Keratinocyte (primary cell): ENCODE data around the gene TTC38. TPM values are rescaled to one million over a fixed set of nuclear protein-coding genes. Genes with fewer than 3 reads are reported as not detected.
"Not testable (repeated sequence)": the region's sequence is repeated elsewhere in the genome, so short reads cannot be mapped to it uniquely, and the experiment has no call there.

ENCODE experiments used
- DNase-seq: peaks from one replicate; pipeline ENCODE4 v3.0.0-alpha.2; 2011; ENCODE audit warnings: low read depth, missing footprints, low spot score
- FAIRE-seq: peaks from 2 replicates; lab custom pipeline; 2011; peaks lifted over from hg19 to GRCh38; lab: Jason Lieb, UNC
- H2AFZ ChIP-seq: 2 replicates; pipeline ENCODE4 v1.6.0; 2012; ENCODE audit warnings: low read length, control low read depth, inconsistent platforms; ENCODE audit not compliant: control insufficient read depth
- H3K27ac ChIP-seq: 2 replicates; pipeline ENCODE4 v1.5.1; 2011; ENCODE audit warnings: low read length; ENCODE audit not compliant: control insufficient read depth, insufficient read depth
- H3K27me3 ChIP-seq: 3 replicates; pipeline ENCODE4 v1.6.0; 2011; ENCODE audit warnings: low read length; ENCODE audit not compliant: control insufficient read depth, insufficient read depth; ENCODE audit errors: extremely low read depth
- H3K36me3 ChIP-seq, 2 experiments: 2 replicates in 1 of 2; 3 replicates in 1 of 2; pipeline ENCODE4 v1.5.1; 2011; ENCODE audit warnings: low read length in 2 of 2, mild to moderate bottlenecking in 1 of 2; ENCODE audit not compliant: control insufficient read depth in 2 of 2, insufficient read depth in 2 of 2; ENCODE audit errors: extremely low read depth in 1 of 2
- H3K4me1 ChIP-seq: 3 replicates; pipeline ENCODE4 v1.5.1; 2011; ENCODE audit warnings: low read length; ENCODE audit not compliant: control insufficient read depth, insufficient read depth; ENCODE audit errors: extremely low read depth
- H3K4me2 ChIP-seq: 3 replicates; pipeline ENCODE4 v1.6.0; 2011; ENCODE audit warnings: low read depth, low read length; ENCODE audit not compliant: control insufficient read depth, insufficient read depth; ENCODE audit errors: extremely low read depth
- H3K4me3 ChIP-seq, 3 experiments: fragments of 200-600 bp in 1 of 3; sonication (generic) in 1 of 3; 2 replicates in 2 of 3; 3 replicates in 1 of 3; pipeline ENCODE4 v1.5.1; 2011 to 2016; ENCODE audit warnings: low read length in 3 of 3, mild to moderate bottlenecking in 3 of 3, control low read depth in 2 of 3, inconsistent platforms in 1 of 3, low read depth in 1 of 3, mixed read lengths in 1 of 3, mixed run types in 1 of 3, moderate library complexity in 1 of 3; ENCODE audit not compliant: control insufficient read depth in 2 of 3, insufficient read depth in 2 of 3; ENCODE audit errors: extremely low read depth in 1 of 3
- H3K79me2 ChIP-seq: 2 replicates; pipeline ENCODE4 v1.6.0; 2012; ENCODE audit warnings: low read length; ENCODE audit not compliant: control insufficient read depth, insufficient read depth
- H3K9ac ChIP-seq: 3 replicates; pipeline ENCODE4 v1.6.0; 2011; ENCODE audit warnings: low read length; ENCODE audit not compliant: control insufficient read depth, insufficient read depth; ENCODE audit errors: extremely low read depth
- H3K9me1 ChIP-seq: 3 replicates; pipeline ENCODE4 v1.6.0; 2011; ENCODE audit warnings: low read length; ENCODE audit not compliant: control insufficient read depth, insufficient read depth; ENCODE audit errors: extremely low read depth
- H3K9me3 ChIP-seq: 2 replicates; pipeline ENCODE4 v1.5.1; 2012; ENCODE audit warnings: low read depth, low read length; ENCODE audit not compliant: control insufficient read depth
- H4K20me1 ChIP-seq: 3 replicates; pipeline ENCODE4 v1.6.0; 2011; ENCODE audit warnings: low read length; ENCODE audit not compliant: control insufficient read depth, insufficient read depth; ENCODE audit errors: extremely low read depth
- CTCF ChIP-seq, 3 experiments: IDR thresholded peaks in 1 of 3; conservative IDR thresholded peaks in 1 of 3; optimal IDR thresholded peaks in 1 of 3; 2 replicates in 2 of 3; 3 replicates in 1 of 3; pipeline versions ENCODE3 to v1.5.1; 2011; ENCODE audit warnings: low read length in 3 of 3, mild to moderate bottlenecking in 3 of 3, moderate library complexity in 2 of 3, control low read depth in 1 of 3, inconsistent platforms in 1 of 3; ENCODE audit not compliant: insufficient read depth in 2 of 3; ENCODE audit errors: extremely low read depth in 1 of 3
- EZH2 ChIP-seq: IDR thresholded peaks from one replicate; pipeline ENCODE4 v1.6.1; 2012; ENCODE audit warnings: inconsistent platforms, mild to moderate bottlenecking, low read length, moderate library complexity
- dilution Hi-C: fragments of 300-500 bp; cut with MboI; formaldehyde crosslinking; loops from one replicate; pipeline ENCODE4 v1.7.0; 2020; ENCODE audit warnings: low sequenced_read_pairs; ENCODE audit not compliant: extremely low pct_ligation_motif_present
- polyA plus RNA-seq, 5 experiments: library from polyadenylated mRNA; depleted of rRNA in 3 of 5; stranded (reverse) in 3 of 5; stranded (forward) in 1 of 5; unstranded in 1 of 5; fragments of >200 nt; gene quantifications; 1 replicate in 1 of 5; 2 replicates in 3 of 5; 3 replicates in 1 of 5; pipeline versions ENCODE4 v1.2.1 to v1.2.3, GENCODE V29; 2011 to 2012; ENCODE audit warnings: missing spikeins in 2 of 5, low read depth in 1 of 5, low replicate concordance in 1 of 5

Gene TTC38
- polyA plus RNA-seq, 1 donor (not counting 4 experiments of a cell fraction or from before 2014, with no cell fraction given), result 11.4 TPM

DNA sequence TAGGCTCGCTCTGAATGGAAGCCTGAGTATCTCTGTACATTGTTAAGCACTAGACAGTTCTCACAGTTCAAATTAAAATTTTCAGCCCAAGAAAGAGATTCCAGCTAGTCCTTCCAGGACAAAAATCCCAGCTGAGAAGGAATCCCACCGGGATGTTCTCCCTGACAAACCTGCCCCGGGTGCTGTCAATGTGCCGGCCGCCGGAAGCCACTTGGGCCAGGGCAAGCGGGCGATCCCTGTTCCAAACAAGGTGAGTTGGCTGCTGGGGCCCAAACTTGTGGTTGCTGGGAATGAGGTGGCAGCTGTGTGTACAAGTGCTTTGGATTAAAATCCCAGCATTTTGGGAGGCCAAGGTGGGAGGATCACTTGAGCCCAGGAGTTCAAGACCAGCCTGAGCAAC lies 44.2 kb downstream of the TTC38 start:
- Histone ChIP-seq H3K36me3 (peaks cover 1 to 16% of the 10 kb centered on the region in 2 experiments), H3K9ac (no peak overlapping the region), H3K4me2 (no peak overlapping the region), H3K9me3 (no peaks in the 10 kb centered on the region), H3K79me2 (peaks cover 12% of the 10 kb centered on the region), H3K27ac (no peak overlapping the region), H3K4me3 (no peak overlapping the region), H4K20me1 (no peaks in the 10 kb centered on the region), H3K9me1 (no peaks in the 10 kb centered on the region), H2AFZ (no peak overlapping the region), H3K27me3 (no peaks in the 10 kb centered on the region), H3K4me1 (no peaks in the 10 kb centered on the region)
- no peak for DNase-seq
- FAIRE-seq, result no peak
- dilution Hi-C loops, result no loop called here
- TF ChIP-seq EZH2 (no peak), CTCF (optimal IDR thresholded peaks at IDR 0.05 in 1 of 3, IDR thresholded peaks at IDR 0.05 in 1 of 3, conservative IDR thresholded peaks at IDR 0.05 in 1 of 3; ENCODE audit: extremely low read depth in 1 of 3, insufficient read depth in 2 of 3, low read length in 3 of 3) (no peak)

GRCh38 chr22:46312848-46313247 lies 45.0 kb downstream of the TTC38 start:
- H3K27me3 ChIP-seq, H3K79me2 ChIP-seq, H3K4me3 ChIP-seq, DNase-seq, H3K4me1 ChIP-seq, H3K9me3 ChIP-seq, dilution Hi-C loops, FAIRE-seq, H3K4me2 ChIP-seq, H4K20me1 ChIP-seq, H2AFZ ChIP-seq, H3K9ac ChIP-seq, H3K27ac ChIP-seq, H3K9me1 ChIP-seq: not testable (repeated sequence)
- peaks cover 1 to 16% of the 10 kb centered on the region in 2 experiments for H3K36me3 ChIP-seq

- no peak for TF ChIP-seq CTCF (optimal IDR thresholded peaks at IDR 0.05 in 1 of 3, IDR thresholded peaks at IDR 0.05 in 1 of 3, conservative IDR thresholded peaks at IDR 0.05 in 1 of 3; ENCODE audit: extremely low read depth in 1 of 3, insufficient read depth in 2 of 3, low read length in 3 of 3)
- TF ChIP-seq EZH2, result no peak
- dilution Hi-C loops, result no loop called here
- no peak for FAIRE-seq
Observed at GRCh38 chr22:46315976-46316375, 48.2 kb downstream of the TTC38 start.

More at GRCh38 chr22:46315976-46316375, 48.2 kb downstream of the TTC38 start:
- H3K9me3 ChIP-seq, result no peaks in the 10 kb centered on the region
- H3K9me1 ChIP-seq, result no peaks in the 10 kb centered on the region
- no peak overlapping the region for H3K4me3 ChIP-seq
- peaks cover 4 to 18% of the 10 kb centered on the region in 2 experiments for H3K36me3 ChIP-seq
- H3K27ac ChIP-seq, result no peak overlapping the region
- H3K4me2 ChIP-seq, result no peak overlapping the region
- no peaks in the 10 kb centered on the region for H4K20me1 ChIP-seq
- H2AFZ ChIP-seq, result no peak overlapping the region
- H3K79me2 ChIP-seq, result peaks cover 5% of the 10 kb centered on the region
- H3K27me3 ChIP-seq, result no peaks in the 10 kb centered on the region
- H3K9ac ChIP-seq, result no peak overlapping the region
- no peaks in the 10 kb centered on the region for H3K4me1 ChIP-seq
- no peak for DNase-seq
